NCI-H460 (cell line): ENCODE results near the gene GLE1. TPM values are rescaled to one million over a fixed set of nuclear protein-coding genes. Genes with fewer than 3 reads are reported as not detected.

Experiments used
- DNase-seq: peaks from one replicate; pipeline ENCODE4 v3.0.0-alpha.2; 2016; ENCODE audit warnings: low read depth; ENCODE audit errors: extremely low read depth
- polyA plus RNA-seq: library from polyadenylated mRNA; depleted of rRNA; stranded (reverse); fragments of >200 nt; gene quantifications from 2 replicates; pipeline ENCODE4 v1.2.3, GENCODE V29; 2014; cell fraction: nucleus; rRNA removed
- total RNA-seq: library from RNA; depleted of rRNA; stranded (reverse); fragments of >200 nt; shearing (Covaris generic); gene quantifications from 2 replicates; pipeline ENCODE4 v1.2.3, GENCODE V29; 2014; rRNA removed

Gene GLE1, protein sequence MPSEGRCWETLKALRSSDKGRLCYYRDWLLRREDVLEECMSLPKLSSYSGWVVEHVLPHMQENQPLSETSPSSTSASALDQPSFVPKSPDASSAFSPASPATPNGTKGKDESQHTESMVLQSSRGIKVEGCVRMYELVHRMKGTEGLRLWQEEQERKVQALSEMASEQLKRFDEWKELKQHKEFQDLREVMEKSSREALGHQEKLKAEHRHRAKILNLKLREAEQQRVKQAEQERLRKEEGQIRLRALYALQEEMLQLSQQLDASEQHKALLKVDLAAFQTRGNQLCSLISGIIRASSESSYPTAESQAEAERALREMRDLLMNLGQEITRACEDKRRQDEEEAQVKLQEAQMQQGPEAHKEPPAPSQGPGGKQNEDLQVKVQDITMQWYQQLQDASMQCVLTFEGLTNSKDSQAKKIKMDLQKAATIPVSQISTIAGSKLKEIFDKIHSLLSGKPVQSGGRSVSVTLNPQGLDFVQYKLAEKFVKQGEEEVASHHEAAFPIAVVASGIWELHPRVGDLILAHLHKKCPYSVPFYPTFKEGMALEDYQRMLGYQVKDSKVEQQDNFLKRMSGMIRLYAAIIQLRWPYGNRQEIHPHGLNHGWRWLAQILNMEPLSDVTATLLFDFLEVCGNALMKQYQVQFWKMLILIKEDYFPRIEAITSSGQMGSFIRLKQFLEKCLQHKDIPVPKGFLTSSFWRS
- total RNA-seq = 31.6 and 36.6 TPM in 2 replicates
- 34.0 and 46.3 TPM in 2 replicates for polyA plus RNA-seq

DNA sequence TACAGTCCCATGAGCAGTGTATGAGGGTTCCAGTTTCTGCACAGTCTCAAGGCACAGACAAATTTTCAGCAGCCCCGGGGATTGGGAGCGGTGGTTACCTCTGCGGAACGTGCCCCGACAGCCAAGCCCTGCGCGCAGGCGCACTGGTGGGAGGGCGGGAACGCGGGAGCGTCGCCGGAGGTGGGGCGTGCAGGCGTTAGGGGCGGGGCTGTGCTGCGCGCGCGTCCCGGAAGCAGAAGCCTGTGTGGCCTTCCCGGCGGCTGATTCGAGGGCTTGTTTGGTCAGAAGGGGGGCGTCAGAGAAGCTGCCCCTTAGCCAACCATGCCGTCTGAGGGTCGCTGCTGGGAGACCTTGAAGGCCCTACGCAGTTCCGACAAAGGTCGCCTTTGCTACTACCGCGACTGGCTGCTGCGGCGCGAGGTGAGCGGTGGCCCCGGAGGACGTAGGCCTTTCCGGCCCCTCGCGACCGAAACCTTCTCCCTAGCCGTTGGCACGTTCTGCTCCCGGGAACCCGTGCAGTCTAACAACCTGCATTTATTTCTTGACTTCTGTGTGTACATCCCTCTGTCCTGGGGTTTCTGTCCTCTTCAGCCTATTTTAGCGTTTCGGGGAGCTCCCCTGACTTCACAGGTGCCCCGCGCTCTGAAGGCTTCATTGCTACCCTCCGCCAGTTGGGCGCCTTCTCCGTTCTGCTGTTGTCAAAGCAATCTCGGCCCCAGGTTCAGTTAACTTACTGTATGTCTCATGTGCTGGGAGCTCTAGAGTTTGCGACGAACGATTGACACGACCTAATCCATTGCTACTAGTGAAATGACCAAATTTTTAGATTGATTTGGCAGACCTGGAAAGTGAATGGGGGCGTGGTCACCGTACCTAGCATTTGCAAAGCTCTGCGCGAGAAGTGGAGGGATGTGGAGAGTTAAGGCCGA is at the start of gene GLE1:
TSS of gene GLE1 (plus strand) at position 235 of the 929 bp plus-strand sequence. CDS start at position 322, 87 bp downstream.
- DNase-seq = peak; percentile 90

DNA sequence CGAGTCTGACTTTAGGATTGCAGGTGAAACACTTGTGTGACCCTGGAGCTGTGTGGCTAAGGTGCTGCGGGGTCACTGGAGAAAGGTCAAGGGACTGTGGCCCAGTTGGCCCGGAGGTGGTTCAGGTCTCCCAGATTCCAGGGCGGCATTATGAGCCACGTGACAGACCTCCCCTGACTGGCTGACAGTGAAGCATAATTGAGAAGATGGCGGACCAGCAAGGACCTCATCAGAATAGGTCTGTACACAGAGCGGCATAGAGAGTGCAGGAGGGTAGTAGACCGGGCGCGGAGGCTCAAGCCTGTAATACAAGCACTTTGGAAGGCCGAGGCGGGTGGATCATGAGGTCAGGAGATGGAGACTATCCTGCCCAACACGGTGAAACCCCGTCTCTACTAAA is 49.5 kb upstream of the GLE1 start:
- DNase-seq = no peak

GRCh38 chr9:128455849-128456612 is 48.5 kb upstream of the GLE1 start, which contains the start of gene ODF2:
Gene ODF2, plus strand, starts transcription at chr9:128456006. Its CDS starts 86 bp downstream, at chr9:128456092.
- peak; percentile 95 for DNase-seq

DNA sequence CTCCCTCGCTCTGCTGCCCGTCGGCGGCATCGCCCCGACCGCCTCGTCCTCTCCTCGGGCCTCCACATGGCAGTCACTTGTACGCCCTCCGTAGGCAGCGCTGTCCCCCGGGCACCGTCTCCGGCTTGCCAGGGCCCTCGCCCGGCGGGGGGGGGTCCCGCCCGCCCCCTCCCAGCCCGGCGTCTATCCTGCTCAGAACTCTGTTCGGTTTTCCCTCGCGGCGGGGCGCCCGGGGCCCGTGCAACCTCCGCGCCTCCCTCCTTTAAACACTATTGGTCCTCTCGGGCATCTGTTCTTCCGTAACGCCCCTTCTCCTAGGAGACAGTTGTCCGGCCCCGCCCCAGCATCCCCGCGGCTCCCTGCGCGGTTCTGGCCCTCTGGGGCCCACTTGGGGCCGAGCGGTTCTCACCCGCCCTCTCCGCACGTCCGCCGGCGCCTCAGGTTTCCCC is 47.9 kb upstream of the GLE1 start:
- DNase-seq = peak; percentile 67

- no peak for DNase-seq
Measured at GRCh38 chr9:128457207-128457606, 47.3 kb upstream of the GLE1 start.

DNA sequence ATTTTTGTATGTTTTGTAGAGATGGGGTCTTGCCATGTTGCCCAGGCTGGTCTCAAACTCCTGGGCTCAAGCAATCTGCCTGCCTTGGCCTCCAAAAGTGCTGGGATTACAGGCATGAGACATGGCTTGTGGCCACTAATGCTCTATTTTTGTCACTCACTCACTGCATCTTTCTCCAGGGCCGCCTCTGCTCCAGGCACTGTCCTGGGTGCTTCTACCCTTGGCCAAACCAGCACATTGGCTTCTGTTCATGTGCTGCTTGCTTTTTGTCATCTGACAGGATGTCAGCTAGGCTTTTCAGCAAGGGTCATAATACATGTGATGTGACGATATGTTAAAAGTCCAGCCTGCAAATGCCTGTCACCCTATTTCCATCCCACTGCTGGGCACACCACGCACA is 45.5 kb upstream of the GLE1 start:
- DNase-seq = no peak

- DNase-seq = no peak
Measured at GRCh38 chr9:128469070-128469469, 35.4 kb upstream of the GLE1 start.

GRCh38 chr9:128470560-128470959 is 34.0 kb upstream of the GLE1 start:
- no peak for DNase-seq

DNA sequence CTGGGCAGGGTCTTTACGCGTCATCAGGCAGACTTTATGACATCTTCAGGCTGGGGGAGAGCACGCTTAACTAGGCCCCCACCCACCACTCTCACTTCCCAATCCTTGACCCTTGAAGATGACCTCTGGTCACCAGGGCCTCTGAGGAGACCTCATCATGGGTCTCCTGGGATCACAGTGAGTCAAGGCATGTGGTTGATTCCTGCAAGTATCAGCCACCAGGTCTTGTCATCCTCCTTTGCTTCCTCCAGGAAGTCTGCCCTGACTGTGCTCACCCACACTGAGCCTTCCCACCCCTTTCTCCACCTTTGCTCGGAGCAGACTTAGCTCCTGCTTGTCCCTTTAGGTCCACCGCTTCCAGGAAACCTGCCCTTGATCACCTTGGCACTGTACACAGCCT is 31.4 kb upstream of the GLE1 start:
- DNase-seq = no peak

DNA sequence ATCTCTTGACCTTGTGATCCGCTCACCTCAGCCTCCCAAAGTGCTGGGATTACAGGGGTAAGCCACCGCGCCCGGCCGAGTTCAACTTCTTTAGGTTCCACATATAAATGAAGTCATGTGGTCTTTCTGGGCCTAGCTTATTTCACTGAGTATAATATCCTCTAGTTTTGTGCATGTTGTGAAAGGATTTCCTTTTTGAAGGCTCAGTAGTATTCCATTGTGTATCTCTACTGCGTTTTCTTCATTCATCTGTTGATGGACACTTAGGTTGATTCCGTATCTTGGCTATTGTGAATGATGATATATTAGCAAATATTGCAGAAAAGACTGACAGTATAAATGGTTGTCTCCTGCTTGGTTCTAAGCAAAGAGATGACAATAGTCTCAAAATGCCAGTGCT is 28.7 kb upstream of the GLE1 start:
- DNase-seq = no peak

DNA sequence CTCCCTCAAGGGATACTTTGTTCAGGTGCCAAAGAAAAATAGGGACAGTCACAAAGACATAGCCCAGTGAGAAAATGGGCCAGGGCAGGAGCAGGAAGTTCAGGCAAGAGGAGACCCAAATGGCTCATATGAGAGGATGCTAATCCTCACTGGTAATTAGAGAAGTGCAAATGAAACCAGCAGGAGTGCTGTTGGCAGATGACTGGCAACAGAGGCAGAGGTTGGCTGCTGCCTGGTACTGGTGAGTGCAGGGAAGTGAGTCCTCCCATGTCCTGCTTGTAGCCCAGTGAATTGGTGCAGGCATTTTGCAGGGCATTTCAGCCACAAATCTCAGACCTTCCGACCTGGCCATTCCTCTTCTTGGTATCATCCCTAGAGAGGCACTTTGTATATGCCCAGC is 25.3 kb upstream of the GLE1 start:
- DNase-seq = no peak

- DNase-seq = no peak
Measured at GRCh38 chr9:128481561-128481960, 23.0 kb upstream of the GLE1 start.

GRCh38 chr9:128482186-128482585 is 22.3 kb upstream of the GLE1 start:
- DNase-seq = no peak

DNA sequence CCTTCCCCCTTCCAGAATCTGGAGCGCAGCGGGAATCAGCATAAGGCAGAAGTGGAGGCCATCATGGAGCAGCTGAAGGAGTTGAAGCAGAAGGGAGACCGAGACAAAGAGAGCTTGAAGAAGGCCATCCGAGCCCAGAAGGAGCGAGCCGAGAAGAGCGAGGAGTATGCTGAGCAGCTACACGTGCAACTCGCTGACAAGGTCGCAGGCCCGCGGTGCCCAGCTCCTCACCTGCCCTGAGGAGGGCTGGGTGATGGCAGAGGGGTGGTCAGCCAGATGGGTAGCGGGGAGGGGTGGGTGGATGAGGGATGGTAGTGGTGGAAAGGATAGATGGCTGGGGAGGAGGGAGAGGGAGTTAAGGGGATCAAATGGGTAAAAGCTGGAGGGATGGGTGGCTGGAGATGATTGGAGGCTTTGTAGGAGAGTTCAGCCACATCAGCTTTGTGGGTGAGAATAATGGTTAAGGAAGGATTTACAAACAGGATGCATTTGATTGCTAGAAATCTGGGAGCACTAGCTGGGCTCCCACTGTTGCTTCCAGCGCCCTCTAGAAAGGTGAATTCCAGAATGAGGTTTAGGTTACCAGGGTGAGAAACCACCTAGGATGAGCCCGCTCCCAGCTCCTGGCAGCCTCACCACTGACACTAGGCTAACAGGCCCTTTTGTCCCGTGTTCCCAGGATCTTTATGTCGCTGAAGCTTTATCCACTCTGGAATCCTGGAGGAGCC is 19.7 kb upstream of the GLE1 start:
- no peak for DNase-seq

DNA sequence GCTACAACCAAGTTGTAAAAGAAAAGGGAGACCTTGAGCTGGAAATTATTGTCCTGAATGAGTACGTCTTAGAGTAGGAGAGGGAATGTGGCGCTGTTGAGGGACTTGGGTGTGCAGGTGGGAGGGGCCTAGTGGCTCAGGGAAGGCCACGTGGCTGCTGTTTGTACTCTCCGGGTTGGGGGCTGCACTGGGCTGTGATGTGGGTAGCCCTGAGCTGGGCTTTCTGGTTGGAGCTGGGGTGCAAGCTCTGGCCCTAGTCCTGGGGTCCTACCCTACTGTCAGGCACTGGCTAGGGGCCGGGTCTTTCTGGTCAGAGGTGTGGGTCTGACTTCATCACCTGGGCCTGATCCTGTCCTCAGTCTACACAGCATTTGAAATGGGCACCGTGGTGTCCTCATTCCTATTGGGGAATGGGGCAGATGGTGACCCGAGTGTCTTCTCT is 19.1 kb upstream of the GLE1 start:
- no peak for DNase-seq

- no peak for DNase-seq
Measured at GRCh38 chr9:128486201-128486600, 18.3 kb upstream of the GLE1 start.

DNA sequence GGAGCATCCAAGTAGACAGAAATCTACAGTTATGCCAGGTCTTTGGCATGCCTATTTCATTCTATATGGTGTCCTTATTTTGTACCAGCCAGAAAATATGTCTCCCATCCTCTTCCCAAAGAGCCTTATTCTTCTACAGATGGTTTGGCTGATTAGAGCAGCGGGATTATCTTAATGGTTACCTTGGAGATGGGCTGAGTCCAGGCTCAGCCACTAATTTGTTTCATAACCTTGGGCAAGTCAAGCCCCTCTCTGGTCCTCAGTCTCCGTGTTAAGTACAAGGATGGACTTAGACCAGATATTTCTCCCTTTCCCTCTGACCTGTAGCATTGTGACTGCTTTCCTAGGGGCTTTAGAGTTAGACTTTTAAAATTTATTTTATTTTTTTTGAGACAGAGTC is 11.1 kb upstream of the GLE1 start:
- no peak for DNase-seq

- DNase-seq = no peak
Measured at GRCh38 chr9:128494108-128494745, 10.3 kb upstream of the GLE1 start.

- no peak for DNase-seq
Measured at GRCh38 chr9:128494746-128495129, 9.8 kb upstream of the GLE1 start.
